CD14-positive monocyte (primary cell): ENCODE data around the gene RBPJL. TPM values are rescaled to one million over a fixed set of nuclear protein-coding genes. Genes with fewer than 3 reads are reported as not detected.

Source experiments
- DNase-seq, 3 donors: peaks; one replicate each; pipeline ENCODE4 v3.0.0-alpha.2; 2011 to 2022
- H2AFZ ChIP-seq: 2 replicates; pipeline ENCODE4 v1.6.0; 2012; ENCODE audit warnings: mild to moderate bottlenecking, low read depth, low read length, inconsistent platforms; ENCODE audit not compliant: insufficient read depth, poor library complexity, severe bottlenecking
- H3K27ac ChIP-seq, 2 donors: 1 replicate in 1 of 2; 2 replicates in 1 of 2; pipeline ENCODE4 v1.5.1; 2012 to 2013; ENCODE audit warnings: low read length in 2 of 2, control low read depth in 1 of 2, inconsistent platforms in 1 of 2, low read depth in 1 of 2, mild to moderate bottlenecking in 1 of 2
- H3K27me3 ChIP-seq, 2 donors: one replicate each; pipeline versions ENCODE4 v1.6.0 to v1.6.1; 2011 to 2013; ENCODE audit warnings: low read length in 2 of 2; ENCODE audit not compliant: control insufficient read depth in 2 of 2, insufficient read depth in 2 of 2
- H3K36me3 ChIP-seq, 2 donors: replicated peaks in 1 of 2; 1 replicate in 1 of 2; 2 replicates in 1 of 2; pipeline versions ENCODE4 v1.5.1 to v1.6.1; 2012 to 2013; ENCODE audit warnings: low read length in 2 of 2, control low read depth in 1 of 2, inconsistent platforms in 1 of 2, mild to moderate bottlenecking in 1 of 2; ENCODE audit not compliant: insufficient read depth in 2 of 2, control insufficient read depth in 1 of 2
- H3K4me1 ChIP-seq, 2 donors: 1 replicate in 1 of 2; 2 replicates in 1 of 2; pipeline versions ENCODE4 v1.5.1 to v1.6.1; 2012 to 2013; ENCODE audit warnings: low read length in 2 of 2, control low read depth in 1 of 2, inconsistent platforms in 1 of 2, mild to moderate bottlenecking in 1 of 2, moderate library complexity in 1 of 2; ENCODE audit not compliant: insufficient read depth in 2 of 2, control insufficient read depth in 1 of 2
- H3K4me2 ChIP-seq: replicated peaks from 2 replicates; pipeline ENCODE3; 2012; ENCODE audit warnings: low read length, moderate library complexity, mild to moderate bottlenecking; ENCODE audit not compliant: poor library complexity, severe bottlenecking; ENCODE audit errors: extremely low read depth
- H3K4me3 ChIP-seq, 3 experiments: fragments of 200-600 bp in 1 of 3; sonication (generic) in 1 of 3; replicated peaks in 1 of 3; 1 replicate in 2 of 3; 2 replicates in 1 of 3; pipeline ENCODE4 v1.5.1; 2011 to 2013; ENCODE audit warnings: low read length in 3 of 3, mild to moderate bottlenecking in 3 of 3, control low read depth in 2 of 3, low read depth in 2 of 3, inconsistent platforms in 1 of 3, moderate library complexity in 1 of 3
- H3K79me2 ChIP-seq: 2 replicates; pipeline ENCODE4 v1.6.0; 2012; ENCODE audit warnings: mild to moderate bottlenecking, control low read depth, inconsistent platforms, low read length, moderate library complexity; ENCODE audit not compliant: insufficient read depth
- H3K9ac ChIP-seq: 2 replicates; pipeline ENCODE4 v1.6.0; 2017; ENCODE audit warnings: low read length, mild to moderate bottlenecking; ENCODE audit not compliant: insufficient read depth, poor library complexity, severe bottlenecking
- H3K9me3 ChIP-seq, 2 donors: replicated peaks in 1 of 2; 1 replicate in 1 of 2; 2 replicates in 1 of 2; pipeline versions ENCODE4 v1.5.1 to v1.6.1; 2012 to 2013; ENCODE audit warnings: low read length in 2 of 2, control low read depth in 1 of 2; ENCODE audit not compliant: control insufficient read depth in 1 of 2, insufficient read depth in 1 of 2
- H4K20me1 ChIP-seq: 2 replicates; pipeline ENCODE4 v1.6.0; 2012; ENCODE audit warnings: mild to moderate bottlenecking, low read length, control low read depth, moderate library complexity; ENCODE audit not compliant: insufficient read depth
- H3K27ac Mint-ChIP-seq, 7 donors: one replicate each; pipeline ENCODE4 v1.8.0; 2020; ENCODE audit warnings: mild to moderate bottlenecking in 7 of 7, mixed read lengths in 7 of 7, moderate library complexity in 6 of 7, inconsistent platforms in 2 of 7
- H3K27me3 Mint-ChIP-seq, 3 donors: one replicate each; pipeline ENCODE4 v1.8.0; 2021 to 2022; ENCODE audit warnings: low read depth in 3 of 3, mild to moderate bottlenecking in 3 of 3, mixed read lengths in 3 of 3, moderate library complexity in 3 of 3, inconsistent platforms in 1 of 3
- H3K36me3 Mint-ChIP-seq, 2 donors: one replicate each; pipeline ENCODE4 v1.8.0; 2020; ENCODE audit warnings: mixed read lengths in 2 of 2, inconsistent platforms in 1 of 2, mild to moderate bottlenecking in 1 of 2
- H3K4me1 Mint-ChIP-seq: one replicate; pipeline ENCODE4 v1.8.0; 2020; ENCODE audit warnings: mild to moderate bottlenecking, mixed read lengths
- H3K4me3 Mint-ChIP-seq, 2 donors: one replicate each; pipeline ENCODE4 v1.8.0; 2020; ENCODE audit warnings: mild to moderate bottlenecking in 2 of 2, mixed read lengths in 2 of 2, moderate library complexity in 1 of 2
- H3K9me3 Mint-ChIP-seq, 7 donors: one replicate each; pipeline ENCODE4 v1.8.0; 2020 to 2022; ENCODE audit warnings: mixed read lengths in 7 of 7, mild to moderate bottlenecking in 6 of 7, moderate library complexity in 6 of 7, inconsistent platforms in 2 of 7
- CTCF ChIP-seq: fragments of 200-600 bp; IDR thresholded peaks from one replicate; pipeline ENCODE4 v1.8.0; 2022; ENCODE audit warnings: antibody characterized with exemption, mild to moderate bottlenecking
- WGBS: methylation state at CpG from one replicate; pipeline ENCODE4 v1.1.5; 2013; ENCODE audit warnings: missing lambda C conversion rate; ENCODE audit not compliant: insufficient coverage; 5-methylcytosine and 5-hydroxymethylcytosine counted together
- intact Hi-C, 2 donors: fragments of 100-400 bp; cut with micrococcal nuclease; formaldehyde crosslinking; loops; one replicate each; pipeline versions ENCODE4 v1.15.0 to v1.15.1; 2023
- polyA plus RNA-seq, 3 donors: library from polyadenylated mRNA; depleted of rRNA in 1 of 3; unstranded in 2 of 3; stranded (reverse) in 1 of 3; fragments of 300-500 nt in 2 of 3; fragments of >200 nt in 1 of 3; fragmentation: Illumina TruSeq in 2 of 3; gene quantifications; 1 replicate in 2 of 3; 2 replicates in 1 of 3; pipeline ENCODE4 v1.2.3, GENCODE V29; 2012 to 2021

The RBPJL gene
- polyA plus RNA-seq, 3 donors = not detected

DNA sequence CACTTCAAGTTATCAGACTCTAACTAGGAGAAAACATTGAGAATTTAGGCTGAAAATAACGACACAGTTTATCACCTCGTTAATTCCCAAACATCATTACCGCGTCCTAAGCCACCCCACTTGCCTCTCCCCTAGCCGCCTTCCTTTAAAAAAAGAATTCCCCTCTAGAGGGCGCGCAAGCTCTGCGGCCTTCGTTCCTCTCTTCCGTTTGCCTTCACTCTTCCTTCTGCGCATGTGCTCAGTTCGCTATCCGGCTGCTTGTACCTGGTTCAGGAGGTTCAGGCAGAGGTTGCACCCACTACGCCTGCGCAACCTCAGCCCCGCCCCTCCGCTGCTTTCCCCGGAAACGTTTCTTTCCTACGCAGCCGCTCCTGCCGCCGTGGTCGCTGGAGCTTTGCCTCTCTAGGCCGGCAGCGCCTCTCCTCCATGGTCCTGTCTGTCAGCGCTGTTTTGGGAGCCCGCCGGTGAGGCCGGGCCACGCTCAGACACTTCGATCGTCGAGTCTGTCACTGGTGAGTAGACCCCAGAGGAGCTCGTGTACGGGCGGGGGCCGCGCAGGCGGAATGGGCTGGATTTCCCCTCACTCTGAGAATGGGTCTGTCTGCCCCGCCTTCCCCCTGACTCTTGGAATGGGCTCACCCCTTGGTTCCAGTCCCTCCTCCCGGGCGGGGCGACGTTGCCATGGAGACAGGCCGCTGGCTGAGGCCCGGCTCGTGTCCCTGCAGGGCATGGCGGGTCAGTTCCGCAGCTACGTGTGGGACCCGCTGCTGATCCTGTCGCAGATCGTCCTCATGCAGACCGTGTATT, 56.4 kb downstream of the RBPJL start, which contains the start of gene SYS1:
SYS1 (plus strand) TSS at position 353 of the 807 bp plus-strand sequence; CDS start at position 729, 376 bp downstream.
- under 1% methylated on average over 55 of the region's 55 CpGs for WGBS
- H3K4me2 ChIP-seq = peak within 1 kb of the TSS; percentile 98
- peak within 1 kb of the TSS; percentile 77 for H3K9ac ChIP-seq
- peak within 1 kb of the TSS; percentile 70 for H2AFZ ChIP-seq
- intact Hi-C loops = loop anchor here in 1 of 2 donors (5.0 kb wide), 1 partner anchor 41 kb away; no protein-coding TSS in a partner anchor
- H3K36me3 ChIP-seq = peaks cover 23 to 30% of the 10 kb centered on the region in 2 donors
- H4K20me1 ChIP-seq = peaks cover 42% of the 10 kb centered on the region
- H3K4me3 ChIP-seq = peak within 1 kb of the TSS; percentile 66 to 91 (median 77)
- H3K9me3 ChIP-seq = no peaks in the 10 kb centered on the region
- H3K4me3 Mint-ChIP-seq = peak within 1 kb of the TSS; percentile 95 to 99
- peaks cover 62% of the 10 kb centered on the region for H3K4me1 Mint-ChIP-seq
- peaks cover 20% of the 10 kb centered on the region for H3K79me2 ChIP-seq
- peak within 1 kb of the TSS; percentile 89 to 98 for H3K27ac ChIP-seq
- H3K4me1 ChIP-seq = peaks cover 54 to 68% of the 10 kb centered on the region in 2 donors
- peak within 1 kb of the TSS; percentile 99 to 100 (median 100) for H3K27ac Mint-ChIP-seq
- H3K9me3 Mint-ChIP-seq = peaks cover 0 to 3% (median 0%) of the 10 kb centered on the region in 7 donors
- peak; percentile 86 for TF ChIP-seq CTCF
- no peaks in the 10 kb centered on the region for H3K27me3 ChIP-seq
- H3K36me3 Mint-ChIP-seq = peaks cover 27 to 29% of the 10 kb centered on the region in 2 donors
- DNase-seq = peak; percentile 98
- H3K27me3 Mint-ChIP-seq = peaks cover 0 to 2% (median 0%) of the 10 kb centered on the region in 3 donors

- peaks cover 49% of the 10 kb centered on the region for H4K20me1 ChIP-seq
- H3K4me1 ChIP-seq = peaks cover 54 to 69% of the 10 kb centered on the region in 2 donors
- H3K27me3 ChIP-seq = no peaks in the 10 kb centered on the region
- H3K36me3 Mint-ChIP-seq = peaks cover 32 to 33% of the 10 kb centered on the region in 2 donors
- TF ChIP-seq CTCF = no peak
- intact Hi-C loops = loop anchor here in 1 of 2 donors (5.0 kb wide), 1 partner anchor 42 kb away; no protein-coding TSS in a partner anchor
- H3K27ac Mint-ChIP-seq = peak overlapping the region; percentile 99 to 100 (median 100)
- peaks cover 20% of the 10 kb centered on the region for H3K79me2 ChIP-seq
- H3K4me3 ChIP-seq = peak overlapping the region; percentile 66 to 91 (median 77)
- peak overlapping the region; percentile 77 for H3K9ac ChIP-seq
- H3K4me1 Mint-ChIP-seq = peaks cover 62% of the 10 kb centered on the region
- peak overlapping the region; percentile 89 to 98 for H3K27ac ChIP-seq
- H3K27me3 Mint-ChIP-seq = peaks cover 0 to 2% (median 0%) of the 10 kb centered on the region in 3 donors
- peak overlapping the region; percentile 98 for H3K4me2 ChIP-seq
- 24% methylated on average over 15 of the region's 23 CpGs for WGBS
- peak overlapping the region; percentile 70 for H2AFZ ChIP-seq
- DNase-seq = no peak
- no peaks in the 10 kb centered on the region for H3K9me3 ChIP-seq
- peak overlapping the region; percentile 95 to 99 for H3K4me3 Mint-ChIP-seq
- peaks cover 23 to 30% of the 10 kb centered on the region in 2 donors for H3K36me3 ChIP-seq
- peaks cover 0 to 3% (median 0%) of the 10 kb centered on the region in 7 donors for H3K9me3 Mint-ChIP-seq
Observed at GRCh38 chr20:45363611-45364492, 57.2 kb downstream of the RBPJL start.
